Calu3 (cell line): ENCODE data around the gene COMMD1. TPM values are rescaled to one million over a fixed set of nuclear protein-coding genes. Genes with fewer than 3 reads are reported as not detected.
A peak's percentile ranks its signal among the peaks of the same experiment; 100 is the strongest.
"Not testable (repeated sequence)": the region's sequence is repeated elsewhere in the genome, so short reads cannot be mapped to it uniquely, and the experiment has no call there.

Experiments
- Bru-seq: library from RNA; stranded (reverse); fragments of 400-500 nt; gene quantifications from one replicate; lab custom pipeline; 2021; lab: Mats Ljungman, UMichigan
- BruChase-seq, 2 experiments: library from RNA; stranded (reverse); fragments of 400-500 nt; gene quantifications; one replicate each; lab custom pipeline; 2021; lab: Mats Ljungman, UMichigan
- BruUV-seq: library from RNA; stranded (reverse); fragments of 400-500 nt; replicated peaks from 2 replicates; lab custom pipeline; 2021; lab: Mats Ljungman, UMichigan
- CTCF ChIA-PET: fragments of 300-600 bp; sonication (Branson Sonifier 250); formaldehyde crosslinking; loops from one replicate; lab custom pipeline; 2022; ENCODE audit warnings: antibody characterized with exemption; lab: Charles Lee
- DNase-seq: peaks from one replicate; pipeline ENCODE4 v3.0.0; 2022
- H3K27ac Mint-ChIP-seq: one replicate; pipeline ENCODE4 v1.8.0; 2022; ENCODE audit warnings: mixed read lengths; ENCODE audit not compliant: unreplicated experiment
- H3K27me3 Mint-ChIP-seq: one replicate; pipeline ENCODE4 v1.8.0; 2022; ENCODE audit warnings: mixed read lengths; ENCODE audit not compliant: unreplicated experiment
- H3K36me3 Mint-ChIP-seq: one replicate; pipeline ENCODE4 v1.8.0; 2022; ENCODE audit warnings: mild to moderate bottlenecking, moderate library complexity, mixed read lengths; ENCODE audit not compliant: insufficient read depth, unreplicated experiment
- H3K4me1 Mint-ChIP-seq: one replicate; pipeline ENCODE4 v1.8.0; 2022; ENCODE audit warnings: mild to moderate bottlenecking, low read depth, mixed read lengths; ENCODE audit not compliant: unreplicated experiment
- H3K4me3 Mint-ChIP-seq: one replicate; pipeline ENCODE4 v1.8.0; 2022; ENCODE audit warnings: mild to moderate bottlenecking, low read depth, moderate library complexity, mixed read lengths; ENCODE audit not compliant: unreplicated experiment
- H3K9me3 Mint-ChIP-seq: one replicate; pipeline ENCODE4 v1.8.0; 2022; ENCODE audit warnings: low read depth, mixed read lengths; ENCODE audit not compliant: unreplicated experiment
- CTCF ChIP-seq: fragments of 200-600 bp; IDR thresholded peaks from one replicate; pipeline ENCODE4 v1.8.0; 2022; ENCODE audit warnings: antibody characterized with exemption; ENCODE audit not compliant: unreplicated experiment
- intact Hi-C: fragments of 100-400 bp; cut with micrococcal nuclease; formaldehyde crosslinking; loops from one replicate; pipeline ENCODE4 v1.10.0; 2022; ENCODE audit not compliant: unreplicated experiment
- long read RNA-seq: library from polyadenylated mRNA; stranded (forward); transcript quantifications from one replicate; pipeline ENCODE4 v2.0.0, GENCODE V29; 2022
- total RNA-seq: library from RNA; stranded (reverse); gene quantifications from 2 replicates; pipeline ENCODE4 v1.2.3, GENCODE V29; 2022

Gene COMMD1
- 19.4 and 26.0 TPM in 2 replicates for total RNA-seq
- Bru-seq, nascent RNA: percentile 62 among the genes with signal in this experiment
- percentile 48 among the genes with signal in this experiment for BruChase-seq, experiment 1, labeled RNA remaining after a 6-hour chase
- BruChase-seq, experiment 2, labeled RNA remaining after a 2-hour chase: percentile 44 among the genes with signal in this experiment
- long read RNA-seq, transcript COMMD1-201 (3 exons, 911 nt): major isoform, 27 of 32 reads
- long read RNA-seq, partial matches to known transcripts: 0 of 32 reads
- long read RNA-seq, other reads (novel, unspliced or antisense): 5 of 32 reads

- Mint-ChIP-seq H3K4me1 (no peaks in the 10 kb centered on the region), H3K27ac (peak within 1 kb of the TSS; percentile 68), H3K4me3 (peak within 1 kb of the TSS; percentile 97), H3K36me3 (peaks cover 10% of the 10 kb centered on the region), H3K27me3 (no peaks in the 10 kb centered on the region), H3K9me3 (no peaks in the 10 kb centered on the region)
- no peak for TF ChIP-seq CTCF
- intact Hi-C loops: no loop called here
- BruUV-seq: TSS peak; percentile 56
- DNase-seq: peak; percentile 79
- CTCF ChIA-PET: no interaction called here
Observed at GRCh38 chr2:61905372-61906185, at the start of gene COMMD1. Gene COMMD1 (plus strand): TSS chr2:61905674. CDS start chr2:61905679, 5 bp downstream.

DNA sequence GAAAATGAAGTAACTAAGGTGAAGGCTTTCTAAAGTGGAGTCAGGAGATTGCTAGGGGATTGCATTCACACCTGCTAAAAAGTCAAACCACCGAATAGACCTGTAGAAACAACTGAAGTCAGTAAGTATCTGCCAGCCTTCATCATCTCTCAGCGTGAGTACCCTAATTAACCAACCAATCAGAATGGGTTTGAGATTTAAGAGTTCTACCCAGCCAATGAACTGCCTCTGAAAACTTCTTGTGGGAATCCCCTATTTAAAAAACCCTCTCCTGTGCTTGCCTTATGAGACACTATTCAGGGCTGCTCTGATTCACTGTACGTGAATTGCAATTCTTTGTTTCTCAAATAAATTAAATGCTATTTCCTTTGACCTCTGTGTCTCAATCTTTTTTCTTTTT, 48.2 kb upstream of the COMMD1 start:
- H3K4me3 Mint-ChIP-seq: no peak overlapping the region
- intact Hi-C loops: no loop called here
- TF ChIP-seq CTCF: no peak
- peaks cover 25% of the 10 kb centered on the region for H3K36me3 Mint-ChIP-seq
- H3K27me3 Mint-ChIP-seq: no peaks in the 10 kb centered on the region
- DNase-seq: no peak
- H3K4me1 Mint-ChIP-seq: no peaks in the 10 kb centered on the region
- no peak overlapping the region for H3K27ac Mint-ChIP-seq
- H3K9me3 Mint-ChIP-seq: no peaks in the 10 kb centered on the region
- CTCF ChIA-PET: no interaction called here
- no TSS peak for BruUV-seq

DNA sequence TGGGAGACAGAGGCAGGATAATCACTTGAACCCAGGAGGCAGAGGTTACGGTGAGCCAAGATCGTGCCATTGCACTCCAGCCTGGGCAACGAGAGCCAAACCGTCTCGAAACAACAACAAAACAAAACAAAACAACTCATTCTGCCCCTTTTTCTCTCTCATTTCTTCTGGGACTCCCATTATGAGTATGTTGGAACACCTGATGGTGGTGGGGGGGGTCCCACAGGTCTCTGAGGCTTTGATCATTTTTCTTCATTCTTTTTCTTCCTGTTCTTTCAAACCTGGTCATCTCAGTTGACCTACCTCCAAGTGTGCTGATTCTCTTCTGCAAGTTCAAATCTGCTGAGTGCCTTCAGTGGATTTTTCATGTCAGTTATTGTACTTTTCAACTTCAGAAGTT, 43.4 kb upstream of the COMMD1 start:
- intact Hi-C loops: no loop called here
- CTCF ChIA-PET: no interaction called here
- Mint-ChIP-seq H3K27me3 (no peaks in the 10 kb centered on the region), H3K9me3 (no peaks in the 10 kb centered on the region), H3K27ac (no peak overlapping the region), H3K36me3 (peaks cover 37% of the 10 kb centered on the region), H3K4me3 (no peak overlapping the region), H3K4me1 (no peaks in the 10 kb centered on the region)
- DNase-seq: no peak
- BruUV-seq: no TSS peak
- TF ChIP-seq CTCF: no peak

GRCh38 chr2:61866482-61867089, 38.9 kb upstream of the COMMD1 start:
- H3K36me3 Mint-ChIP-seq: peaks cover 75% of the 10 kb centered on the region
- H3K27ac Mint-ChIP-seq, H3K4me1 Mint-ChIP-seq, BruUV-seq, intact Hi-C loops, CTCF ChIA-PET, H3K4me3 Mint-ChIP-seq, DNase-seq, H3K9me3 Mint-ChIP-seq, H3K27me3 Mint-ChIP-seq: not testable (repeated sequence)
